ENCODE results near the gene AGAP2. TPM values are rescaled to one million over a fixed set of nuclear protein-coding genes. Genes with fewer than 3 reads are reported as not detected.
"Not testable (repeated sequence)": the region's sequence is repeated elsewhere in the genome, so short reads cannot be mapped to it uniquely, and the experiment has no call there.

Gene AGAP2
- polyA plus RNA-seq, 4 donors: 0.79 to 1.5 (median 1.4) TPM

- DNase-seq (ENCODE audit: low read depth in 4 of 4, low spot score in 3 of 4): no peak
Observed at GRCh38 chr12:57707250-57707649, 31.3 kb downstream of the AGAP2 start.

- no peak for DNase-seq (ENCODE audit: low read depth in 4 of 4, low spot score in 3 of 4)
Observed at GRCh38 chr12:57700317-57700716, 38.2 kb downstream of the AGAP2 start.

GRCh38 chr12:57698414-57698813 is 40.1 kb downstream of the AGAP2 start:
- no peak for DNase-seq (ENCODE audit: low read depth in 4 of 4, low spot score in 3 of 4)

GRCh38 chr12:57697076-57697475 is 41.5 kb downstream of the AGAP2 start:
- no peak for DNase-seq (ENCODE audit: low read depth in 4 of 4, low spot score in 3 of 4)

- DNase-seq (ENCODE audit: low read depth in 4 of 4, low spot score in 3 of 4): no peak
Observed at GRCh38 chr12:57695770-57696432, 42.6 kb downstream of the AGAP2 start.

GRCh38 chr12:57694459-57695019 is 44.0 kb downstream of the AGAP2 start:
- DNase-seq (ENCODE audit: low read depth in 4 of 4, low spot score in 3 of 4): no peak

- peak; percentile 96 to 99 (median 98) for DNase-seq (ENCODE audit: low read depth in 4 of 4, low spot score in 3 of 4)
Observed at GRCh38 chr12:57693659-57694458, 44.7 kb downstream of the AGAP2 start, which contains the start of gene OS9. Gene OS9 (plus strand): TSS chr12:57694132. CDS start chr12:57694162, 30 bp downstream.

GRCh38 chr12:57693317-57693658 is 45.3 kb downstream of the AGAP2 start:
- DNase-seq (ENCODE audit: low read depth in 4 of 4, low spot score in 3 of 4): no peak

- DNase-seq (ENCODE audit: low read depth in 4 of 4, low spot score in 3 of 4): no peak
Observed at GRCh38 chr12:57692500-57692899, 46.0 kb downstream of the AGAP2 start.

- DNase-seq (ENCODE audit: low read depth in 4 of 4, low spot score in 3 of 4): no peak
Observed at GRCh38 chr12:57688931-57689330, 49.6 kb downstream of the AGAP2 start.

- no peak for DNase-seq (ENCODE audit: low read depth in 4 of 4, low spot score in 3 of 4)
Observed at GRCh38 chr12:57687862-57688261, 50.7 kb downstream of the AGAP2 start.

GRCh38 chr12:57679697-57680096 is 58.8 kb downstream of the AGAP2 start:
- DNase-seq (ENCODE audit: low read depth in 4 of 4, low spot score in 3 of 4): no peak

GRCh38 chr12:57677947-57678346 is 60.6 kb downstream of the AGAP2 start:
- DNase-seq (ENCODE audit: low read depth in 4 of 4, low spot score in 3 of 4): not testable (repeated sequence)

GRCh38 chr12:57674691-57675090 is 63.9 kb downstream of the AGAP2 start:
- DNase-seq (ENCODE audit: low read depth in 4 of 4, low spot score in 3 of 4): no peak

Other genes starting within 250 kb of the AGAP2 start
- gene DDIT3, start 218.2 kb downstream of the AGAP2 start, polyA plus RNA-seq (ENCODE audit: insufficient read length in 4 of 4): 10 to 100 TPM; 16.3 to 34.6 (median 29.8) TPM
- gene MBD6, start 215.9 kb downstream of the AGAP2 start, polyA plus RNA-seq (ENCODE audit: insufficient read length in 4 of 4): 10 to 100 TPM; 52.6 to 99.8 (median 61.2) TPM
- 100 to 1,000 TPM; 144 to 176 (median 167) TPM for gene DCTN2, start 191.6 kb downstream of the AGAP2 start, polyA plus RNA-seq (ENCODE audit: insufficient read length in 4 of 4)
- gene KIF5A, start 188.7 kb downstream of the AGAP2 start, polyA plus RNA-seq (ENCODE audit: insufficient read length in 4 of 4): 1 to 10 TPM in 2 of 4 donors, under 1 TPM in 2; 0.64 to 1.1 (median 0.86) TPM
- 10 to 100 TPM; 21.9 to 47.1 (median 39.6) TPM for gene PIP4K2C, start 147.6 kb downstream of the AGAP2 start, polyA plus RNA-seq (ENCODE audit: insufficient read length in 4 of 4)
- gene DTX3, start 133.9 kb downstream of the AGAP2 start, polyA plus RNA-seq (ENCODE audit: insufficient read length in 4 of 4): 10 to 100 TPM; 53.9 to 82.4 (median 62.2) TPM
- gene ARHGEF25, start 127.3 kb downstream of the AGAP2 start, polyA plus RNA-seq (ENCODE audit: insufficient read length in 4 of 4): 100 to 1,000 TPM in 1 of 4 donors, 10 to 100 TPM in 3; 33.6 to 101 (median 36.9) TPM
- 1 to 10 TPM in 1 of 4 donors, under 1 TPM in 3; 0.79 to 6.1 (median 0.93) TPM for gene B4GALNT1, start 105.5 kb downstream of the AGAP2 start, polyA plus RNA-seq (ENCODE audit: insufficient read length in 4 of 4)
- 100 to 1,000 TPM; 189 to 235 (median 201) TPM for gene OS9, start 44.6 kb downstream of the AGAP2 start, polyA plus RNA-seq (ENCODE audit: insufficient read length in 4 of 4)
- gene TSPAN31, start 6.3 kb upstream of the AGAP2 start, polyA plus RNA-seq (ENCODE audit: insufficient read length in 4 of 4): 100 to 1,000 TPM in 2 of 4 donors, 10 to 100 TPM in 2; 67.7 to 108 (median 102) TPM
- 100 to 1,000 TPM; 199 to 236 (median 214) TPM for gene CDK4, start 13.6 kb upstream of the AGAP2 start, polyA plus RNA-seq (ENCODE audit: insufficient read length in 4 of 4)
- 10 to 100 TPM in 3 of 4 donors, 1 to 10 TPM in 1; 9.9 to 25.9 (median 16.3) TPM for gene MARCHF9, start 16.4 kb upstream of the AGAP2 start, polyA plus RNA-seq (ENCODE audit: insufficient read length in 4 of 4)
- gene CYP27B1, start 28.3 kb upstream of the AGAP2 start, polyA plus RNA-seq (ENCODE audit: insufficient read length in 4 of 4): 1 to 10 TPM in 2 of 4 donors, under 1 TPM in 2; 0.72 to 2.2 (median 0.96) TPM
- 10 to 100 TPM; 29.0 to 32.3 (median 31.5) TPM for gene METTL1, start 33.4 kb upstream of the AGAP2 start, polyA plus RNA-seq (ENCODE audit: insufficient read length in 4 of 4)
- gene EEF1AKMT3, start 33.9 kb upstream of the AGAP2 start, polyA plus RNA-seq (ENCODE audit: insufficient read length in 4 of 4): 10 to 100 TPM; 11.2 to 17.5 (median 11.7) TPM
- 10 to 100 TPM; 23.4 to 47.4 (median 46.9) TPM for gene TSFM, start 44.0 kb upstream of the AGAP2 start, polyA plus RNA-seq (ENCODE audit: insufficient read length in 4 of 4)
- gene AVIL, start 80.0 kb upstream of the AGAP2 start, polyA plus RNA-seq (ENCODE audit: insufficient read length in 4 of 4): 10 to 100 TPM in 1 of 4 donors, 1 to 10 TPM in 3; 5.1 to 18.0 (median 8.2) TPM
- 100 to 1,000 TPM; 235 to 272 (median 260) TPM for gene CTDSP2, start 108.0 kb upstream of the AGAP2 start, polyA plus RNA-seq (ENCODE audit: insufficient read length in 4 of 4)
- 10 to 100 TPM in 2 of 4 donors, 1 to 10 TPM in 2; 7.8 to 15.7 (median 10.5) TPM for gene ATP23, start 202.8 kb upstream of the AGAP2 start, polyA plus RNA-seq (ENCODE audit: insufficient read length in 4 of 4)

Data from left renal pelvis (tissue), 4 donors.